HUES48 (cell line): ENCODE data around the gene RAPGEF6.

Source experiments
- H3K27ac ChIP-seq: one replicate; pipeline ENCODE4 v1.7.0; 2013; ENCODE audit warnings: low read depth, low read length, inconsistent platforms
- H3K27me3 ChIP-seq: 2 replicates; pipeline ENCODE4 v1.6.1; 2013; ENCODE audit warnings: mild to moderate bottlenecking, low read length; ENCODE audit not compliant: control insufficient read depth, insufficient read depth
- H3K36me3 ChIP-seq: 2 replicates; pipeline ENCODE4 v1.6.1; 2013; ENCODE audit warnings: low read length; ENCODE audit not compliant: control insufficient read depth, insufficient read depth
- H3K4me1 ChIP-seq: 2 replicates; pipeline ENCODE4 v1.6.1; 2013; ENCODE audit warnings: mild to moderate bottlenecking, low read length; ENCODE audit not compliant: control insufficient read depth, insufficient read depth
- H3K4me3 ChIP-seq: 2 replicates; pipeline ENCODE4 v1.5.1; 2013; ENCODE audit warnings: mild to moderate bottlenecking, low read depth, low read length
- H3K9ac ChIP-seq: 2 replicates; pipeline ENCODE4 v1.6.1; 2013; ENCODE audit warnings: mild to moderate bottlenecking, low read depth, low read length, moderate library complexity
- H3K9me3 ChIP-seq: 2 replicates; pipeline ENCODE4 v1.6.1; 2013; ENCODE audit warnings: low read length; ENCODE audit not compliant: control insufficient read depth, insufficient read depth

The RAPGEF6 gene

DNA sequence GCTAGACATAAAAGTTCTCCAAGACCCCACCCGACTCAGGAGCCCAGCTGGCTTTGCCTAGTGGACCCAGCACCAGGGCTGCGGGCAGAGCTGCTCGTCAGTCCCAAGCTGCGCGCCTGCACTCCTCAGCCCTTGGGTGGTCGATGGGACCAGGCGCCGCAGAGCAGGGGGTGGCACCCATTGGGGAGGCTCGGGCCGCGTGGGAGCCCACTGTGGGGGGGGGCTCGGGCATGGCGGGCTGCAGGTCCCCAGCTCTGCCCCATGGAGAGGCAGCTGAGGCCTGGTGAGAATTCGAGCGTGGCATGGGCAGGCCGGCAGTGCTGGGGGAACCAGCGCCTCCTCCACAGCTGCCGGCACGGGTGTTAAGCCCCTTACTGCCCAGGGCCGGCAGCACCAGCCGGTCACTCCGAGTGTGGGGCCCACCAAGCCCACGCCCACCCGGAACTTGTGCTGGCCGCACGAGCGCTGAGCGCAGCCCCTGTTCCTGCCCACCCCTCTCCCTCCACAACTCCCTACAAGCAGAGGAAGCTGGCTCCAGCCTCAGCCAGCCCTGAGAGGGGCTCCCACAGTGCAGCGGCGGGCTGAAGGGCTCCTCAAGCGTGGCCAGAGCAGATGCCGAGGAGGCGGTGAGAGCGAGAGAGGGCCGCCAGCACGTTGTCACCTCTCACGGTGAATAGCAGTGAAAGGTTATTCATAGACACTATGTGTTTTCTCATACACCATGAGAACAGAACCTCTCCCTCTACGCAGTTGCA lies 54.9 kb downstream of the RAPGEF6 start:
- no peaks in the 10 kb centered on the region for H3K27me3 ChIP-seq
- H3K4me3 ChIP-seq = no peak overlapping the region
- no peaks in the 10 kb centered on the region for H3K36me3 ChIP-seq
- H3K9me3 ChIP-seq = peaks cover 11% of the 10 kb centered on the region
- peaks cover 9% of the 10 kb centered on the region for H3K4me1 ChIP-seq
- H3K9ac ChIP-seq = no peak overlapping the region
- H3K27ac ChIP-seq = no peak overlapping the region

GRCh38 chr5:131575660-131576227 lies 59.3 kb downstream of the RAPGEF6 start:
- H3K9me3 ChIP-seq = peaks cover 5% of the 10 kb centered on the region

DNA sequence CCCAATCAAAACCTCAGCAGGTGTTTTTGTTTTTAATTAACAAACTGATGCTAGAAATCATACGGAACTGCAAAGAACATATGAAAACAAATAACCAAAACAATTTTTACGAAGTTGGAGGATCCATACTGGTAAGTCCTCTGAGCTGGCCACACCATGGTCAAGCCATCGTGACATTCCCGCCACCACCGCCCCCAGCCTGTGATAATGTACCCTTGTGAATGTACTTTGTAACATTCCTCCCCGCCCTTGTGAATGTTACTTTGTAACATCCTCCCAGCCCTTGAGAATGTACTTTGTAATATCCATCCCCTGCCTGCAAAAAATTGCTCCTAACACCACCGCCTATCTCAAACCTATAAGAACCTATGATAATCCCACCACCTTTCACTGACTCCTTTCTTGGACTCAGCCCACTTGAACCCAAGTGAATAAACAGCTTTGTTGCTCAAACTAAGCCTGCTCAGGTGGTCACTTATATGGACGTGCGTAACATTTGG lies 63.3 kb downstream of the RAPGEF6 start:
- H3K4me3 ChIP-seq = no peak overlapping the region
- H3K36me3 ChIP-seq = no peaks in the 10 kb centered on the region
- H3K9me3 ChIP-seq = no peaks in the 10 kb centered on the region

More at GRCh38 chr5:131575660-131576227, 59.3 kb downstream of the RAPGEF6 start:
- Histone ChIP-seq H3K27me3 (no peaks in the 10 kb centered on the region), H3K4me3 (no peak overlapping the region), H3K36me3 (no peaks in the 10 kb centered on the region), H3K4me1 (no peaks in the 10 kb centered on the region), H3K27ac (no peak overlapping the region), H3K9ac (no peak overlapping the region)

DNA sequence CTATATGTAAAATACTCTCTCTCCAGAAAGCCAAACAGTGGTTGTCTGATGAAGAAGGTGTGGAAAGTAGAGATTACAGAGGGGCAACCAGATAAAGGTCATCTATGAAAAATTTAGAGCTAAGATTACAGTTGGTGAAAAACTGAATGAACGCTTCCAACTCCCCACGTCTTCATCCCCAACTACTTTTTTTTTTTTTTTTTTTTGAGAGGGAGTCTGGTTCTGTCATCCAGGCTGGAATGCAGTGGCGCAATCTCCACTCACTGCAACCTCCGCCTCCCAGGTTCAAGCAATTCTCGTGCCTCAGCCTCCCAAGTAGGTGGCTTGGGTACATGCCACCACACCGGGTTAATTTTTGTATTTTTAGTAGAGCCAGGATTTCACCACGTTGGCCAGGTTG lies 64.3 kb downstream of the RAPGEF6 start:
- Histone ChIP-seq H3K4me1 (no peaks in the 10 kb centered on the region; the same call in 1 of the 2 replicates), H3K9me3 (no peaks in the 10 kb centered on the region), H3K27me3 (no peaks in the 10 kb centered on the region), H3K4me3 (no peak overlapping the region), H3K27ac (no peak overlapping the region), H3K9ac (no peak overlapping the region), H3K36me3 (no peaks in the 10 kb centered on the region)

More for the DNA sequence above, 63.3 kb downstream of the RAPGEF6 start:
- Histone ChIP-seq H3K9ac (no peak overlapping the region), H3K27ac (no peak overlapping the region), H3K4me1 (no peaks in the 10 kb centered on the region), H3K27me3 (no peaks in the 10 kb centered on the region)

DNA sequence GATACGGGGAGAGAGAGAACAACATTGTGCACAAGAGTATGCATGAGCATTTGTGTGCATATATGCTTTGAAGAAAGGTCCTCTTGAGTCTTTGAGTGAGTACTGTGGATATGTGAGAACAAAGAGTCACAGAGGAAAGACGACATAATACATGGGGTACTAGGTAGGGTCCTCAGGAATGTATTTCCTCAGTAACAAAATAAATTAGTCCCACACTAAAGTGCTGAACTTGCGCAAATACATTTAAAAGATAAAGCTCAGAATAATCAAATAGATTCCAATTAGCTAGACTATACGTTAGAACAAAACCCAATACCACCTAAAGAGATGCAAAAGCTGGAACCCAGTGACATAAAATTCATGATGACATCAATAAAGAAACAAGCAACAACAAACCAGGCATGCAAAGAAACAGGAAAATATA lies 70.8 kb downstream of the RAPGEF6 start:
- peaks cover 16% of the 10 kb centered on the region for H3K4me1 ChIP-seq
- H3K27ac ChIP-seq = peak overlapping the region; percentile 31
- no peaks in the 10 kb centered on the region for H3K27me3 ChIP-seq
- no peaks in the 10 kb centered on the region for H3K9me3 ChIP-seq
- peaks cover 2% of the 10 kb centered on the region; the same call in 1 of the 2 replicates for H3K36me3 ChIP-seq
- H3K9ac ChIP-seq = no peak overlapping the region
- no peak overlapping the region for H3K4me3 ChIP-seq

- H3K36me3 ChIP-seq = peaks cover 2% of the 10 kb centered on the region; the same call in 1 of the 2 replicates
- no peak overlapping the region for H3K9ac ChIP-seq
- H3K4me1 ChIP-seq = peaks cover 16% of the 10 kb centered on the region
- no peaks in the 10 kb centered on the region for H3K9me3 ChIP-seq
- no peaks in the 10 kb centered on the region for H3K27me3 ChIP-seq
- H3K4me3 ChIP-seq = no peak overlapping the region
- H3K27ac ChIP-seq = peak overlapping the region; percentile 31
Measured at GRCh38 chr5:131563434-131564228, 71.4 kb downstream of the RAPGEF6 start.

DNA sequence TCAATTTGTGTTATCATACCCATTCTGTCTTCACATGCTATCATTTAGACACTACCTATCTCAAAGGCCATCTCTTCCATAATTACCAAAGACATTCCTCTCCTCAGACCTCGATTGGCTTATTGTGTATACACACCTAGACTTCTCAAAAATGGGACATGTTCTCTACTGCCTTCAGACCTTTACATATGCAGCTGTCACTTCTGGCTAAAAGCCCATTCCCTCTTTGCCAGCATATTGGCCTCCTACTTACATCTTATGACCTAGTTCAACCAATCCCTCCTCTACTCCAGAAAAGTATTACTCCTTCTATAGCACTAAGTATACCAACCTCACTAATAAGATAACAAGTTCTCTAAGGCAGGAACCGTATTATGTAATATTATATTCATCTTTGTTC lies 84.4 kb downstream of the RAPGEF6 start:
- Histone ChIP-seq H3K9ac (no peak overlapping the region), H3K36me3 (no peaks in the 10 kb centered on the region; the same call in 1 of the 2 replicates), H3K4me1 (no peaks in the 10 kb centered on the region), H3K27me3 (no peaks in the 10 kb centered on the region), H3K4me3 (no peak overlapping the region), H3K9me3 (no peaks in the 10 kb centered on the region), H3K27ac (no peak overlapping the region)

GRCh38 chr5:131548176-131548575 lies 86.9 kb downstream of the RAPGEF6 start:
- no peak overlapping the region for H3K27ac ChIP-seq
- H3K27me3 ChIP-seq = no peaks in the 10 kb centered on the region
- no peaks in the 10 kb centered on the region; the same call in 1 of the 2 replicates for H3K36me3 ChIP-seq
- no peak overlapping the region for H3K9ac ChIP-seq
- H3K9me3 ChIP-seq = no peaks in the 10 kb centered on the region
- no peaks in the 10 kb centered on the region for H3K4me1 ChIP-seq
- no peak overlapping the region for H3K4me3 ChIP-seq

DNA sequence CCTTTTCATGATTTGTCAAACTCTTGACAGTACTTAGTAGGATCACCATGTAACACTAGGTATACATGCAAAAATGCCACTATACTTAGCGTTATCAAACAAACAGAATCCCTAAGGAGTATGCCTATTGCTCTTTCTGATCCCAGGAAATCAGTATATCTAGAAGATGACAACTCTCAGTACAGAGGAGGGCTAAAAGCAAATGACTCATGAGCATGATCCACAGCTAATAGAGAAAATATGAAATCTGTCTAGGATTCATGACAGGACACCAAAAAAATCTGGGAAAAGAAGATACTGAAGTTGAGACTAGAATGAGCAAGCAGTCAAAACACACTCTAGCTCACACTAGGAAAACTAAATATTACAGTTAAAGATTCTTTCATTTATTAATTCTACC lies 89.2 kb downstream of the RAPGEF6 start:
- H3K27me3 ChIP-seq = no peaks in the 10 kb centered on the region
- no peaks in the 10 kb centered on the region for H3K9me3 ChIP-seq
- no peaks in the 10 kb centered on the region for H3K4me1 ChIP-seq
- H3K9ac ChIP-seq = no peak overlapping the region
- H3K27ac ChIP-seq = no peak overlapping the region
- no peaks in the 10 kb centered on the region; the same call in 1 of the 2 replicates for H3K36me3 ChIP-seq
- no peak overlapping the region for H3K4me3 ChIP-seq

GRCh38 chr5:131542723-131543122 lies 92.3 kb downstream of the RAPGEF6 start:
- H3K9me3 ChIP-seq = no peaks in the 10 kb centered on the region
- H3K36me3 ChIP-seq = peaks cover 1% of the 10 kb centered on the region; the same call in 1 of the 2 replicates
- no peak overlapping the region for H3K4me3 ChIP-seq
- H3K27ac ChIP-seq = no peak overlapping the region
- no peak overlapping the region for H3K9ac ChIP-seq
- no peaks in the 10 kb centered on the region for H3K4me1 ChIP-seq
- H3K27me3 ChIP-seq = no peaks in the 10 kb centered on the region
